GM12865 (cell line): ENCODE data around the gene NOP14.
"Not testable (repeated sequence)": the region's sequence is repeated elsewhere in the genome, so short reads cannot be mapped to it uniquely, and the experiment has no call there.

Experiments used
- DNase-seq: peaks from one replicate; pipeline ENCODE4 v3.0.0; 2010; ENCODE audit warnings: low read depth
- H3K4me3 ChIP-seq: 2 replicates; pipeline ENCODE4 v1.5.1; 2011; ENCODE audit warnings: mild to moderate bottlenecking, low read depth, low read length, control low read depth
- CTCF ChIP-seq: IDR thresholded peaks from 2 replicates; pipeline ENCODE4 v1.5.1; 2011; ENCODE audit warnings: low read length, control low read depth, low read depth, inconsistent platforms; ENCODE audit not compliant: insufficient read depth; ENCODE audit errors: missing control alignments

NOP14 gene

GRCh38 chr4:2946812-2947600 lies 16.2 kb downstream of the NOP14 start:
- H3K4me3 ChIP-seq = no peak overlapping the region
- TF ChIP-seq CTCF = no peak
- DNase-seq = no peak

- H3K4me3 ChIP-seq, DNase-seq: not testable (repeated sequence)
Measured at GRCh38 chr4:2945619-2946604, 17.3 kb downstream of the NOP14 start.

DNA sequence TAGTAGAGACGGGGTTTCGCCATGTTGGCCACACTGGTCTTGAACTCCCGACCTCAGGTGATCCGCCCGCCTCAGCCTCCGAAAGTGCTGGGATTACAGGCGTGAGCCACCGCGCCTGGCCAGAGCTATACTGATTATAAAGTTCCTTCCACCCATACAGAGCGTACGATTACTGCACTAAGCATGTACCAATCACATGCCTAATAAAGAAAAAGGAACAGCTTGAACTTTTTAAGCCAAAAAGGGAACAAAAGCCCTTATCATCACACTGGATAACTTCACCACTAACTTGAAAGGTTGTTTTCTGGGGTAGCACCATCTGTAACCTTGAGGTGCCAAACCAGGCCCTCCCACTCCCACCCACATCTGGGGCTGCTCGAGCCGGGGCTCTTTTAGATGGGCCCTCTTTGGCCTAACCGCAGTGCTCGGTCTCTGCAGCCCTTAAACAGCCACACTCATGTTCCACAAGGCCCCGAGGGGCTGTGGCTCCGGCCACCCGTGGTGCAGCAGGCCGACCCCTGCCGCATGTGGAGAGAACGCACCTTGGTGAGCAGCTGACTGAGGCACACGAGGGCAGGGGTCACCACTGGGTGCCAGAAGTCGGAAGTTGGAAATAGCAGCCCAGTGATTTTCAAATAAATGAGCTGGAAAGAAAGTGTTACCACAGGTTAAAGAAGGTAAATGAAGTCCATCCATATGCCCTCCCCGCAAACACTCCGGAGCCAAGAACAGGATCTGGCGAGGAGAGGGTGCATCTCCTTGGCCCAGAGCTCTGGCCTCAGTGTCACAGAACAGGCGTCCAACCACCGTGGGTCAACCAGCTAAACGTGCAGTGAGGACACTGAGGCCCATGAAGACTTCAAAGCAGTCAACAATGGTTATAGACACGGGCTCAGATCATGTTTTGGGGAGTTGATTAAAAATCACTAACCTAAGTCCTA lies 18.4 kb downstream of the NOP14 start:
- no peak for DNase-seq
- no peak for TF ChIP-seq CTCF
- H3K4me3 ChIP-seq = no peak overlapping the region

GRCh38 chr4:2944091-2944482 lies 19.1 kb downstream of the NOP14 start:
- H3K4me3 ChIP-seq = no peak overlapping the region

DNA sequence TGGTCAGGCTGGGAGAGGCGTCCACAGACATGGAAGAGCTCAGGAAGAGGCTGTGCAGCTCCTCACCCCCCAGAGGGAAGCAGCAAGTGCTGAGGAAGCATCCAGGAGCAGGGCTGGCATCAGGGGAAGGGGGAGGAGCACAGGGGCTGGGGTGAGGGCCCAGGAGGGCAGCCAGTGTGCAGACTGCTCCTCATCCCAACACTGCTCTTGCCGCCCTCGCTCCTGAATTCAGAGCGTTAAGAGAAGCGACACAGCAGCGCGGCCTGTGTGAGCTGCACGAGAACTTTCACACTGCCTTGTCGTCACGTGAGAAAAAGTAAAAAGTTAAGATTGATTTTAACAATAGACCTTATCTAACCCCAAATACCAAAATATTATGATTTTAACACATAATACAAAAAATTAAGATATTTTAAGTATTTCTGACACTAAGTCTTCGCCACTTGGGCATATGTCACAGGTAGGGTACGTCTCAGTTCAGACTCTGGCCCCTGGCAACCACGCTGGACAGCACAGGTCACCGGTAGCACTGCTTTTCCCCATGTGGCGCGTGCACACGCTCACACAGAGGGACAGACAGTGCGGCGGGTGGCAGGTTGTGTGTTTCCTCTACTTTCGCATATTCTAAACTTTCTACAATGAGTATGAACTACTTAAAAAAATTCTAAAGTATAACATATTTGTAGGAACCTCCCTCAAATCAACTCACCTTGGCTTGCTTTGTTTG lies 19.7 kb downstream of the NOP14 start:
- no peak overlapping the region for H3K4me3 ChIP-seq

More at GRCh38 chr4:2944091-2944482, 19.1 kb downstream of the NOP14 start:
- DNase-seq = no peak
- no peak for TF ChIP-seq CTCF

More for the DNA sequence above, 19.7 kb downstream of the NOP14 start:
- no peak for DNase-seq
- no peak for TF ChIP-seq CTCF
